GM10266 (cell line): ENCODE results near the gene RGMA.
"Not testable (repeated sequence)": the region's sequence is repeated elsewhere in the genome, so short reads cannot be mapped to it uniquely, and the experiment has no call there.

Source experiments
- DNase-seq: peaks from one replicate; pipeline ENCODE4 v3.0.0; 2012; ENCODE audit errors: extremely low spot score
- TF ChIP-seq, protein P1 (sequence below): IDR thresholded peaks from 2 replicates; pipeline ENCODE4 v1.5.1; 2012; ENCODE audit warnings: mild to moderate bottlenecking, low read depth; ENCODE audit not compliant: control insufficient read depth, insufficient read depth; ENCODE audit errors: missing control alignments

The RGMA gene

DNA sequence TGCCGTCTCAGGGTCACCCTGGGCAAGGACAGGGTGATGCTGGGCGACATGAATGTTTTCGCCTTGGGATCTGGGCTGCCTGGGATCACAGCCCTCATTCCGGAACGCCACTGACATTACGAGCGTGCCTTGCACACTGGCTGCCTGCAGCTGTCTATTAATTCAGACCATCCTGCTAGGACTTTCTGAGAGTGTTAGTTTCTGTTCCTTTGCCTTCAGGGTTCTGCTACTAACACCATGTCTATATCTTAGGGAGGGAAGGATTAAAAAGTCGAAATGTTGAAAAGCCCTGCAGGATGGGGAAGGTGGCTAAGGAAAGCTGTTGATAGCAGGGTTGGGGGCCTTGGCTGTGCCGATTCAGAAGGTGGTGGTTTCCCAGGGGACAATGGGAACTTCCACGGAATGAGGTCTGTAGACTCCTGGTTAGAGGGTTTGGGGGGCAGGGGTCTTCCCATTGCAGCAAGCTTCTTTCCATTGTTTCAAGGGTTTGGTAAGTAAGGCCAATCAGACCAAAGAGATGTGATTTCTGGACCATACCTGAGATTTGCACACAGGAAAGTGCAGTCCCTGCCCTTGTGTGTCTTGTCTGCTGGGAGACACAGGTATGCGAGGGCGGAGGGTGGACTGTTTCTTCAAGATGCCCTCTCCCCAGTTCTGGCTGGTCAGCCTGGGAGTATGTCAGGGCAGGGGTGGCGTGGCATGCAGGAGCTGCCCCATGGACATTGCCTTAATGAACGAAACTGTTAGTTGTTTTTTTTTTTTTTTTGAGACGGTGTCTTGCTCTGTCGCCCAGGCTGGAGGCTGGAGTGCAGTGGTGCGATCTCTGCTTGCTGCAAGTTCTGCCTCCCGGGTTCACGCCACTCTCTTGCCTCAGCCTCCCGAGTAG is 50.9 kb downstream of the RGMA start:
- no peak for DNase-seq
- TF ChIP-seq, protein P1, sequence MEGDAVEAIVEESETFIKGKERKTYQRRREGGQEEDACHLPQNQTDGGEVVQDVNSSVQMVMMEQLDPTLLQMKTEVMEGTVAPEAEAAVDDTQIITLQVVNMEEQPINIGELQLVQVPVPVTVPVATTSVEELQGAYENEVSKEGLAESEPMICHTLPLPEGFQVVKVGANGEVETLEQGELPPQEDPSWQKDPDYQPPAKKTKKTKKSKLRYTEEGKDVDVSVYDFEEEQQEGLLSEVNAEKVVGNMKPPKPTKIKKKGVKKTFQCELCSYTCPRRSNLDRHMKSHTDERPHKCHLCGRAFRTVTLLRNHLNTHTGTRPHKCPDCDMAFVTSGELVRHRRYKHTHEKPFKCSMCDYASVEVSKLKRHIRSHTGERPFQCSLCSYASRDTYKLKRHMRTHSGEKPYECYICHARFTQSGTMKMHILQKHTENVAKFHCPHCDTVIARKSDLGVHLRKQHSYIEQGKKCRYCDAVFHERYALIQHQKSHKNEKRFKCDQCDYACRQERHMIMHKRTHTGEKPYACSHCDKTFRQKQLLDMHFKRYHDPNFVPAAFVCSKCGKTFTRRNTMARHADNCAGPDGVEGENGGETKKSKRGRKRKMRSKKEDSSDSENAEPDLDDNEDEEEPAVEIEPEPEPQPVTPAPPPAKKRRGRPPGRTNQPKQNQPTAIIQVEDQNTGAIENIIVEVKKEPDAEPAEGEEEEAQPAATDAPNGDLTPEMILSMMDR, result no peak

DNA sequence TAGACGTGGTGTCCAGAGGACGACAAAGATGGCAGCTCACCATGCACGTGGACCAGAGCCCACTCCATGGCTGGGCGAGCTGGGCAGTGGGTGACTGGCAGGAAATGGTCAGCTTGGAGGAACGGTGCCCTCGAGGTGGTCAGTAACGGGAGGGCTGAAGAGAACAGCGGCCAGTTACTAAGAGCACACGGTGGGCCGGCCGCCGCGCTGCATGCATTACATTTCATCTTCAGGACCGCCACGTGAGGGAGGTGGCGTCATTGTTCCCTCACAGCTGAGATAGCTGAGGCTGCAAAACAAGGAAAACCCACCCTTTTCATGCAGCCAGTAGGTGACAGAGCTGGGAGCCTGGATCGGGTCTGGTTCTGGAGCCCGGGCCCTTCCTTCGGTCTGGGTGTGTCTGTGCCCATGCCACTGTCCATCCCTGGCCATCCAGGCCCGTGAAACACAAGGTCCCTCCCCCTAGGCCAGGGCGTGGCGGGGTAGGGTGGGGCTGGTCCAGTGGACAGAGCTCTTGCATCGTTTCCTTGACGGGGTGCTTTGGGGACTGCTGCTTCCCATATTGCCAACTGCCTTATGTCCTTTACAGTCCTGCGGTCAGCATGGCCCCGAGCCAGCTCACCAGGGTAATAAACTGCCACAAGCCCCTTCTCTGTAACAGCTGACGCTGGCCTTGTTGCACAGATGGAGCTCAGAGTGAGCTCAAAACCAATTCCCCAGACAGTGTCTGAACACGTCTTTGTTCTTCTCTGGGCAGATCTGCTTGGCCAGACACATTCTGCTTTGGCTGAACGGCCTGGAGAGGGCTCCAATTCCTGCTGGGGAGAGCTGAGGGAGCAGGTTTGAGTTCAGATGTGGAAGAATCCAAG is 51.8 kb downstream of the RGMA start:
- TF ChIP-seq, protein P1, result no peak
- DNase-seq, result no peak

DNA sequence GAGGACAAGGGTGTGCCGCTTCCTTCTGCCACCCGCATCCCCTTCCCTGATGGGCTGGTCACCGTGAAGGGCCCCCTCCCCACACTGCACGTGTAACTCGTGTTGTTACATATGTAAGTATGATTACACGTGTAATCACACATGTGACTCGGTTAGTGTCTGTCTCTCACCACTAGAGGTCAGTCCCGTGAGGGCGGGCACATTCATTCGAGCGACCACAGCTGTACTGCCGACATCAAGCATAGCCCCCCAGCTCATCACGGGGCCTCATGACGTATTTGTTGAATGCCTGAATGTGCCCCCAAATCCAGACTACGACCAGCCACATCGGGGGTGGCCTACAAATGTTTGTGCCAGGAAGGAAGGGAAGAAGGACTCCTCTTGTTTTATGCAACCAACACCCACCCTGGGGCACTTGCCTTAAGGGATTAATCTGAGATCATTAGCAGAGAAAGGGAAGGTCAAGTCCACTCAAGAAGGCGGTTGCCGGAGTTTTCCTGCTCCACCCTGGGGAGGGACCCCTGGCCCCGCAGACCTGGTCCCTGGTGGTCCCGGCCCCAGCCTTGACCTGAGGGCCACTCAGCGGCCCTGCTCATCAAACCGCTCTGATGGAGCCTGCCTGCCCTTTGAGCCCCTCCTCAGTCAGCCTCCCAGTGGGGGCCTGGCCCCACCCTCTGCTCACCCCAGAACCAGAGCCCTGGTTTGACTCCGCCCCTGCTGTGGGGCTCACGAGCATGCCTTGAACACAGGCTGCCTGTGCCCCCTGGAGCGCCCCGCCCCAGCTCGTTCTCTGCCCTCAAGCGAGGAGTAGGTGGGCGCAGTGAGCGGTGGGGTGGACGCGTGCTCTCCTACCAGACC is 52.8 kb downstream of the RGMA start:
- TF ChIP-seq, protein P1, result peak; percentile 61
- DNase-seq, result peak; percentile 85

DNA sequence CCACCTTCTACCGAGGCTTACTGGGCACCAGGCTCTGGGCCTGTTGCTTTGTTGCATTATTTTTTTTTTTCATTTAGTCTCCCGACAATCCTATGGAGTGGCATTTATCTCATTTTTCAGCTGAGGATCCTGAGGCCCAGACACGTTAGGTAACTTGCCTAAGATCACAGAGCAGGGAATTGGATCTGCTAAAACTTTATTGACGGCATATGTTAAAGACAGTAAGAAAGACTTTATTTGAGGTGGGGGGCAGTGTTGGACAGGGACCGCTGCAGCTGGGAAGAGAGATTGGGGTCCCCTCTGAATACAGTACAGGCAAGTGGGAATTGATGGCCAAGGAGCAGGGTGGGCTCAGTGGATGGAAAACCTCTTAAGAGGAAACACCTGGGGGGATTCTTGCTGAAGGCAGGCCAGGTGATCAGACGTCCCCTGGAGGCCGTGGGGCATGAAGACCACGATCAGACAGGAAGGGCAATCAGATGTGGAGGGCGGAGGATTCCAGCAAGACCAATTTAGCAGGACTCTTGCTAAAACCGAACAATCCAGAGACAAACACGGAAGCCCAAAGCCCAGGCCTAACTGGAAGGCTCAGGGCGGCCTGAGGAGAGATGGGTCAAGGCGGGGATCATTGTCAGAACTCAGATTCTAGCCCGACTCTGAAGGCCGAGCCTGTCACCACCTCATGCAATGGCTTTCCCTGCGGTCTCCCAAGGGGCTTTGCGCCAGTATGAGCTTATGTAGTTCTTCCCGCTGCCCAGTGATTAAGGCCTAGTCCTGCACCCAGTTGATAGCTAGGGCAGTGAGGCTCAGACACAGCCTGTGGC is 53.7 kb downstream of the RGMA start:
- DNase-seq, result no peak
- TF ChIP-seq, protein P1, result no peak

DNA sequence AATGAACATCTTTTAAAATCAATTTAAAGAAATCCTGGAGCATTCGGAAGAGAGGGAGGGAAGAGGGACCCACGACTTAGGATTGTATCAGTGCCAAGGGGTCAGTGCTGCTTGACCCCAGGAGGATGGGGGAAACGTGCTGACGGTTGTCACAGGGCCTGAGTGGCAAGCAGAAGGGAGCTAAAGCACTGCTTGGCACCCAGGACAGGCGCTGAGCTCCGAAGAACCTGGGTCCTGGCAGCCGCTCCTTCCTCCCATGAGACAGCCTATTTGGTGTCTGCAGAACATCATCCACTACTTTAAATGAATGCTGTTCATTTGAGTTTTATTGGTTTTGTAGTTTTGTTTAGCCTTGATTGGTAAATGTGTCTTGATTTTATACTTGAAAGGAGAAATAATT is 54.5 kb downstream of the RGMA start:
- TF ChIP-seq, protein P1, result no peak
- no peak for DNase-seq

DNA sequence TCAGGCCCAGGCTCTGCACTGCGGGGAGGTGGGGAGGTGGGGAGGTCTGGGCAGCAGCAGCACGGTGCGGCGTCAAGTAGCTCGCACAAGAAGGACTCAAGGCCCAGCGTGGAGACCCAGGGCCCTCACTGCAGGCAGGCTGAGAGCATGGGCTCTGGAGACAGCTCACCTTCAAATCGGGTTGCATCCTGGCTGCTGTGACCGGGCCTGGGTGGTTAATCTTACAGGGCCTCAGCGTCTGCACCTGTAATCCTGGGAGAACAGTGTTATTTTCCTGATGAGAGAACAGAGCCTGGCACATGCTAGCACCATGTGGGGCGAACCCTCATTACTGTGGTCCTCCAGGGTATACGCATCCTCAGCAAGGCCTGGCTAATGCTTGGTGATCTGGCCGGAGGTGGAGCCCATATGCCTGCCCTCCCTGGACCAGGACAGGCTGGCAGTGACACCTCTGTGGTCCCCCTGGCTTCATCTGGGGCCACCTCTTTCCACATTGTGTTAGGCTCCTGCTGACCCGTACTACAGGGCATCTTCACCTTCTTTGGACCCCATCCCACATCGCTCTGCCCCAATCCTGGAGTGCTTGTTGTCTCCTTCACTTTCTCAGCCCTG is 55.5 kb downstream of the RGMA start:
- DNase-seq, result peak; percentile 19

DNA sequence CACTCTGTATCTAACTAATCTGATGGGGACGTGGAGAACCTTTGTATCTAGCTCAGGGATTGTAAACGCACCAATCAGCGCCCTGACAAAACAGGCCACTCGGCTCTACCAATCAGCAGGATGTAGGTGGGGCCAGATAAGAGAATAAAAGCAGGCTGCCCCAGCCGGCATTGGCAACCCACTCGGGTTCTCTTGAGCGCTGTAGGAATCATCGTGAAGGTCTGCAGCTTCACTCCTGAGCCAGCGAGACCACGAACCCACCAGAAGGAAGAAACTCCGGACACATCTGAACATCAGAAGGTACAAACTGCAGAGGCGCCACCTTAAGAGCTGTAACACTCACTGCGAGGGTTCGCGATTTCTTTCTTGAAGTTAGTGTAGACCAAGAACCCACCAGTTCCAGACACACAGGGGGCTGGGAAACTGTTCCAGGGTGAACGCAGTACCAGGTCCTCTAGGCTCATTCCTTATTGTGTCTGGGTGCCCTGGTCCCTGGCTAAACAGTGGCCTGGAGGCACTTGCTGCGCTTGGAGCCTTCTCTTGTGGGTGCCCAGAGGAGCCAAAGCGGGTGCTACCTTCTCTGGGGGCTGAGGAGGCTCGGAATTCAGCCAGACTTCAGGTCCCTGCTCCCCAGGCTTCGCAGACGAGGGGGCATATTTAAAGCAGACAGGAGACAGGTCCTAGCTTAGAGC is 56.4 kb downstream of the RGMA start:
- not testable (repeated sequence) for DNase-seq

More for the DNA sequence above, 55.5 kb downstream of the RGMA start:
- TF ChIP-seq, protein P1, result no peak

DNA sequence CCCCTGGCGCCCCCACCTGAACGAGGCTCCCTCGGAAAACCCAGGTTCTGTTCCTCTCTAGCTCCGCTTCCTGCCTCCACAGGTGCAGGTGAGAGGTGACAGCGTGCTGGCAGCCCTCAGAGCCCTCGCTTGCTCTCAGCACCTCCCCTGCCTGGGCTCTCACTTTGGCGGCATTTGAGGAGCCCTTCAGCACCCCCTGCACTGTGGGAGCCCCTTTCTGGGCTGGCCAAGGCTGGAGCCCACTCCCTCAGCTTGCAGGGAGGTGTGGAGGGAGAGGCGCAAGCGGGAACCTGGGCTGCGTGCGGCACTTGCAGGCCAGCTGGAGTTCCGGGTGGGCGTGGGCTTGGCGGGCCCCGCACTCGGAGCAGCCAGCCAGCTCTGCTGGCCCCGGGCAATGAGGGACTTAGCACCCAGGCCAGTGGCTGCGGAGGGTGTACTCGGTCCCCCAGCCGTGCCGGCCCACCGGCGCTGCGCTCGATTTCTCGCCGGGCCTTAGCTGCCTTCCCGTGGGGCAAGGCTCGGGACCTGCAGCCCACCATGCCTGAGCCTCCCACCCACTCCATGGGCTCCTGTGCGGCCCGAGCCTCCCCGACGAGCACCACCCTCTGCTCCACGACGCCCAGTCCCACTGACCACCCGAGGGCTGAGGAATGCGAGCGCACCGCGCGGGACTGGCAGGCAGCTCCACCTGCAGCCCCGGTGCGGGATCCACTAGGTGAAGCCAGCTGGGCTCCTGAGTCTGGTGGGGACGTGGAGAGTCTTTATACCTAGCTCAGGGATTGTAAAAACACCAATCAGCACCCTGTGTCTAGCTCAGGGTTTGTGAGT is 57.2 kb downstream of the RGMA start:
- not testable (repeated sequence) for DNase-seq
